Superior temporal gyrus (tissue), 1 donor: ENCODE measurements around the gene OSBPL1A.

ENCODE experiments used
- DNase-seq: peaks from one replicate; pipeline ENCODE4 v3.0.0-alpha.2; 2016; ENCODE audit errors: extremely low spot score

OSBPL1A gene

GRCh38 chr18:24220318-24220688 lies 177.3 kb downstream of the OSBPL1A start:
- no peak for DNase-seq

- no peak for DNase-seq
These were observed 177.9 kb downstream of the OSBPL1A start for GRCh38 chr18:24219561-24220317.

- no peak for DNase-seq
These were observed 182.7 kb downstream of the OSBPL1A start for GRCh38 chr18:24214913-24215312.

- DNase-seq: no peak
These were observed 183.5 kb downstream of the OSBPL1A start for GRCh38 chr18:24214144-24214543.

GRCh38 chr18:24212939-24213338 lies 184.7 kb downstream of the OSBPL1A start:
- DNase-seq: no peak

GRCh38 chr18:24209558-24209957 lies 188.1 kb downstream of the OSBPL1A start:
- DNase-seq: no peak

GRCh38 chr18:24208270-24209035 lies 189.2 kb downstream of the OSBPL1A start:
- DNase-seq: peak; percentile 82

GRCh38 chr18:24204904-24205303 lies 192.7 kb downstream of the OSBPL1A start:
- no peak for DNase-seq

- no peak for DNase-seq
These were observed 195.6 kb downstream of the OSBPL1A start for GRCh38 chr18:24201699-24202687.

- DNase-seq: peak; percentile 94
These were observed 196.9 kb downstream of the OSBPL1A start for GRCh38 chr18:24200494-24201290.

- DNase-seq: no peak
These were observed 198.2 kb downstream of the OSBPL1A start for GRCh38 chr18:24199372-24199962.

GRCh38 chr18:24198461-24198860 lies 199.2 kb downstream of the OSBPL1A start:
- DNase-seq: no peak

GRCh38 chr18:24197412-24197811 lies 200.2 kb downstream of the OSBPL1A start:
- peak; percentile 62 for DNase-seq

GRCh38 chr18:24196764-24197163 lies 200.9 kb downstream of the OSBPL1A start:
- no peak for DNase-seq

GRCh38 chr18:24195296-24196053 lies 202.1 kb downstream of the OSBPL1A start:
- DNase-seq: peak; percentile 22

- DNase-seq: peak; percentile 72
These were observed 207.0 kb downstream of the OSBPL1A start for GRCh38 chr18:24190590-24190989.

GRCh38 chr18:24189664-24190346 lies 207.8 kb downstream of the OSBPL1A start:
- DNase-seq: no peak

- DNase-seq: peak; percentile 57
These were observed 208.6 kb downstream of the OSBPL1A start for GRCh38 chr18:24189007-24189528.

- peak; percentile 67 for DNase-seq
These were observed 209.5 kb downstream of the OSBPL1A start for GRCh38 chr18:24188120-24188519.
